ENCODE data around the gene ICAM4.

Gene ICAM4

DNA sequence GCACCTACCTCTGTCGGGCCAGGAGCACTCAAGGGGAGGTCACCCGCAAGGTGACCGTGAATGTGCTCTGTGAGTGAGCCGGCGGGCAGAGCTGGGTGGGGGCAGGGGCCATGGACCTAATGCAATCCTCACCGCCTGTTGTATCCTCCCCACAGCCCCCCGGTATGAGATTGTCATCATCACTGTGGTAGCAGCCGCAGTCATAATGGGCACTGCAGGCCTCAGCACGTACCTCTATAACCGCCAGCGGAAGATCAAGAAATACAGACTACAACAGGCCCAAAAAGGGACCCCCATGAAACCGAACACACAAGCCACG is 1.8 kb upstream of the ICAM4 start:
- Histone ChIP-seq H3K9me3 (no peaks in the 10 kb centered on the region), H3K4me3 (no peak overlapping the region), H3K27me3 (peaks cover 6 to 55% of the 10 kb centered on the region in 2 donors), H3K27ac (no peak overlapping the region), H3K36me3 (peaks cover 0 to 23% (median 21%) of the 10 kb centered on the region in 3 donors), H3K4me1 (peaks cover 0 to 29% (median 24%) of the 10 kb centered on the region in 4 donors)
- no peak for DNase-seq
- TF ChIP-seq, protein P1, sequence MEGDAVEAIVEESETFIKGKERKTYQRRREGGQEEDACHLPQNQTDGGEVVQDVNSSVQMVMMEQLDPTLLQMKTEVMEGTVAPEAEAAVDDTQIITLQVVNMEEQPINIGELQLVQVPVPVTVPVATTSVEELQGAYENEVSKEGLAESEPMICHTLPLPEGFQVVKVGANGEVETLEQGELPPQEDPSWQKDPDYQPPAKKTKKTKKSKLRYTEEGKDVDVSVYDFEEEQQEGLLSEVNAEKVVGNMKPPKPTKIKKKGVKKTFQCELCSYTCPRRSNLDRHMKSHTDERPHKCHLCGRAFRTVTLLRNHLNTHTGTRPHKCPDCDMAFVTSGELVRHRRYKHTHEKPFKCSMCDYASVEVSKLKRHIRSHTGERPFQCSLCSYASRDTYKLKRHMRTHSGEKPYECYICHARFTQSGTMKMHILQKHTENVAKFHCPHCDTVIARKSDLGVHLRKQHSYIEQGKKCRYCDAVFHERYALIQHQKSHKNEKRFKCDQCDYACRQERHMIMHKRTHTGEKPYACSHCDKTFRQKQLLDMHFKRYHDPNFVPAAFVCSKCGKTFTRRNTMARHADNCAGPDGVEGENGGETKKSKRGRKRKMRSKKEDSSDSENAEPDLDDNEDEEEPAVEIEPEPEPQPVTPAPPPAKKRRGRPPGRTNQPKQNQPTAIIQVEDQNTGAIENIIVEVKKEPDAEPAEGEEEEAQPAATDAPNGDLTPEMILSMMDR (IDR thresholded peaks at IDR 0.05) = no peak
- intact Hi-C loops (cut with DNase I; ENCODE audit: low total_unique reads) = no loop called here

DNA sequence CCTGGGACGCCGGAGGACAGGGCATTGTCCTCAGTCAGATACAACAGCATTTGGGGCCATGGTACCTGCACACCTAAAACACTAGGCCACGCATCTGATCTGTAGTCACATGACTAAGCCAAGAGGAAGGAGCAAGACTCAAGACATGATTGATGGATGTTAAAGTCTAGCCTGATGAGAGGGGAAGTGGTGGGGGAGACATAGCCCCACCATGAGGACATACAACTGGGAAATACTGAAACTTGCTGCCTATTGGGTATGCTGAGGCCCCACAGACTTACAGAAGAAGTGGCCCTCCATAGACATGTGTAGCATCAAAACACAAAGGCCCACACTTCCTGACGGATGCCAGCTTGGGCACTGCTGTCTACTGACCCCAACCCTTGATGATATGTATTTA is 1.4 kb upstream of the ICAM4 start:
- peaks cover 0 to 34% (median 29%) of the 10 kb centered on the region in 4 donors for H3K4me1 ChIP-seq
- intact Hi-C loops (cut with DNase I; ENCODE audit: low total_unique reads) = no loop called here
- H3K27me3 ChIP-seq = peaks cover 6 to 60% of the 10 kb centered on the region in 2 donors
- peaks cover 0 to 23% (median 21%) of the 10 kb centered on the region in 3 donors for H3K36me3 ChIP-seq
- H3K9me3 ChIP-seq = no peaks in the 10 kb centered on the region
- H3K4me3 ChIP-seq = no peak overlapping the region
- TF ChIP-seq, protein P1 (IDR thresholded peaks at IDR 0.05) = no peak
- H3K27ac ChIP-seq = no peak overlapping the region
- DNase-seq = no peak

DNA sequence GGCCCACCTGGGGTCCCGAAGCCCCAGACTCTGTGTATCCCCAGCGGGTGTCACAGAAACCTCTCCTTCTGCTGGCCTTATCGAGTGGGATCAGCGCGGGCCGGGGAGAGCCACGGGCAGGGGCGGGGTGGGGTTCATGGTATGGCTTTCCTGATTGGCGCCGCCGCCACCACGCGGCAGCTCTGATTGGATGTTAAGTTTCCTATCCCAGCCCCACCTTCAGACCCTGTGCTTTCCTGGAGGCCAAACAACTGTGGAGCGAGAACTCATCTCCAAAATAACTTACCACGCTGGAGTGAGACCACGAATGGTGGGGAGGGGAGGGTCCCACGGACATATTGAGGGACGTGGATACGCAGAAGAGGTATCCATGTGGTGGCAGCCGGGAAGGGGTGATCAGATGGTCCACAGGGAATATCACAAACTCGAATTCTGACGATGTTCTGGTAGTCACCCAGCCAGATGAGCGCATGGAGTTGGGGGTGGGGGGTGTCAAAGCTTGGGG is 2.0 kb downstream of the ICAM4 start:
- Histone ChIP-seq H3K36me3 (peaks cover 0 to 22% (median 19%) of the 10 kb centered on the region in 3 donors), H3K27me3 (peaks cover 6 to 91% of the 10 kb centered on the region in 2 donors), H3K27ac (no peak overlapping the region), H3K4me3 (peak overlapping the region in 1 of 2 donors; percentile 40), H3K9me3 (no peaks in the 10 kb centered on the region), H3K4me1 (peaks cover 0 to 64% (median 55%) of the 10 kb centered on the region in 4 donors)
- TF ChIP-seq, protein P1 (IDR thresholded peaks at IDR 0.05) = no peak
- no peak for DNase-seq
- intact Hi-C loops (cut with DNase I; ENCODE audit: low total_unique reads) = no loop called here

DNA sequence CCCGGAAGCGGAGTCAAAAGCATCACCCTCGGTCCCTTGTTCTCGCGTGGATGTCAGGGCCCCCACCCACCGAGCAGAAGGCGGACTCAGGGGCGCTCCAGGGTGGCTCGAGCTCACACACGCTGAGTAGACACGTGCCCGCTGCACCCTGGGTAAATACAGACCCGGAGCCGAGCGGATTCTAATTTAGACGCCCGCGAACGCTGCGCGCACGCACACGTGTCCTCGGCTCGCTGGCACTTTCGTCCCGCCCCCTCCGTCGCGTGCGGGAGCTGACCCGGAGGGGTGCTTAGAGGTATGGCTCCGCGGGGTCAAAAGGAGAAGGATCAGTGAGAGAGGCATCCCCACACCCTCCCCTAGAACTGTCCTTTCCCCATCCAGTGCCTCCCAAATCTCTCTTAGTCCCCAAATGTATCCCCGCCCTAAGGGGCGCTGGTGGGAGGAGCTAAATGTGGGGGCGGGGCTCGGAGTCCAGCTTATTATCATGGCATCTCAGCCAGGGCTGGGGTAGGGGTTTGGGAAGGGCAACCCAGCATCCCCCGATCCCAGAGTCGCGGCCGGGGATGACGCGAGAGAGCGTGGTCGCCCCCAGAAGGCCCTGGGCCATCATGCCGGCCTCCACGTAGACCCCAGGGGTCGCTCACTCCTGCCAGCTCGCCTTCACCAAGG is 2.5 kb downstream of the ICAM4 start:
- TF ChIP-seq, protein P1 (IDR thresholded peaks at IDR 0.05) = no peak
- Histone ChIP-seq H3K36me3 (peaks cover 0 to 16% (median 13%) of the 10 kb centered on the region in 3 donors), H3K9me3 (no peaks in the 10 kb centered on the region), H3K4me3 (peak overlapping the region; percentile 15 to 40), H3K27ac (no peak overlapping the region), H3K4me1 (peaks cover 0 to 64% (median 55%) of the 10 kb centered on the region in 4 donors), H3K27me3 (peaks cover 6 to 91% of the 10 kb centered on the region in 2 donors)
- DNase-seq = no peak
- intact Hi-C loops (cut with DNase I; ENCODE audit: low total_unique reads) = no loop called here

DNA sequence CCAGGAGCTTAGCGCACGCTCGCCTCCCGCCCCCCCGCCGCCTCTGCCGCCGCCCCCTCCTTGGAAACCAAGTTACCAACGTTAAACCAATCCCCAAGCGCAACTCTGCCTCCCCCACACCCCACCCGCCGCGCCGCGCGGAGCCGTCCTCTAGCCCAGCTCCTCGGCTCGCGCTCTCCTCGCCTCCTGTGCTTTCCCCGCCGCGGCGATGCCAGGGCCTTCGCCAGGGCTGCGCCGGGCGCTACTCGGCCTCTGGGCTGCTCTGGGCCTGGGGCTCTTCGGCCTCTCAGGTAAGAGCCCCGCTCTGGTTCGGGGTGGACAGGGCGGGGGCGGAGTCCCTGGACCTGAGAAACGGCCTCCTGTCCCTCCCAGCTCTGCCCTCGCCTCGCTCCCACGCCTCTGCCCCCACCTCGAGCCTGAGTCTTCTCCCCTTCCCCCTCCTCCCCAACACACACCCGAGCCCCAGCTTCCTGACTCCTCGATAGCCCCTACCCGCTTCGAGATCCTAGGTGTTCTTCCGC is 3.1 kb downstream of the ICAM4 start, which contains the start of gene ICAM5:
TSS of gene ICAM5 (plus strand) at position 117 of the 521 bp plus-strand sequence. CDS start at position 209, 92 bp downstream.
- TF ChIP-seq, protein P1 (IDR thresholded peaks at IDR 0.05) = no peak
- intact Hi-C loops (cut with DNase I; ENCODE audit: low total_unique reads) = no loop called here
- no peak within 1 kb of the TSS for H3K27ac ChIP-seq
- peak within 1 kb of the TSS; percentile 32 to 40 for H3K4me3 ChIP-seq
- peaks cover 0 to 64% (median 55%) of the 10 kb centered on the region in 4 donors for H3K4me1 ChIP-seq
- peaks cover 0 to 10% (median 8%) of the 10 kb centered on the region in 3 donors for H3K36me3 ChIP-seq
- no peak for DNase-seq
- H3K9me3 ChIP-seq = no peaks in the 10 kb centered on the region
- peaks cover 6 to 91% of the 10 kb centered on the region in 2 donors for H3K27me3 ChIP-seq
